ENCODE measurements around the gene WTAP. TPM values are rescaled to one million over a fixed set of nuclear protein-coding genes. Genes with fewer than 3 reads are reported as not detected.

The WTAP gene
- total and polyA plus RNA-seq, 2 of the 8 experiments (the other 6 are each of a cell fraction or from before 2014, with no cell fraction given): 32.6 to 120 TPM

GRCh38 chr6:159726918-159727716 lies at the start of gene WTAP (continued):
- TF ChIP-seq ATF3 (IDR thresholded peaks at IDR 0.05; ENCODE audit: insufficient read depth, low read depth, low read length) (no peak), RXRA (IDR thresholded peaks at IDR 0.05; ENCODE audit: insufficient read depth, low read depth, low read length) (no peak), CHD2 (IDR thresholded peaks at IDR 0.05; ENCODE audit: low read length) (peak; percentile 94), POLR2A (IDR thresholded peaks at IDR 0.05; ENCODE audit: control extremely low read depth in 1 of 2, low read depth in 2 of 2, low read length in 2 of 2) (peak; percentile 97 to 98), CHD7 (IDR thresholded peaks at IDR 0.05; ENCODE audit: insufficient replicate concordance, low read length) (no peak), NRF1 (IDR thresholded peaks at IDR 0.05; ENCODE audit: low read depth, low read length) (no peak), MAFK (IDR thresholded peaks at IDR 0.05; ENCODE audit: low read depth, low read length) (no peak), YY1 (IDR thresholded peaks at IDR 0.05; ENCODE audit: low read depth, low read length) (peak; percentile 77)
- TF ChIP-seq, protein P1, sequence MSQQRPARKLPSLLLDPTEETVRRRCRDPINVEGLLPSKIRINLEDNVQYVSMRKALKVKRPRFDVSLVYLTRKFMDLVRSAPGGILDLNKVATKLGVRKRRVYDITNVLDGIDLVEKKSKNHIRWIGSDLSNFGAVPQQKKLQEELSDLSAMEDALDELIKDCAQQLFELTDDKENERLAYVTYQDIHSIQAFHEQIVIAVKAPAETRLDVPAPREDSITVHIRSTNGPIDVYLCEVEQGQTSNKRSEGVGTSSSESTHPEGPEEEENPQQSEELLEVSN (IDR thresholded peaks at IDR 0.05): peak; percentile 90
